Osteoblast (primary cell): Measurements from ENCODE around the gene TXLNB. TPM values are rescaled to one million over a fixed set of nuclear protein-coding genes. Genes with fewer than 3 reads are reported as not detected.
"Not testable (repeated sequence)": the region's sequence is repeated elsewhere in the genome, so short reads cannot be mapped to it uniquely, and the experiment has no call there.

Source experiments
- DNase-seq: peaks from one replicate; pipeline ENCODE4 v3.0.0; 2011; ENCODE audit warnings: low spot score, mixed read lengths; ENCODE audit not compliant: insufficient read length; ENCODE audit errors: missing footprints
- H2AFZ ChIP-seq: 2 replicates; pipeline ENCODE4 v1.6.0; 2011; ENCODE audit warnings: mild to moderate bottlenecking, low read length
- H3K27ac ChIP-seq: 2 replicates; pipeline ENCODE4 v1.5.1; 2011; ENCODE audit warnings: mild to moderate bottlenecking, low read depth, low read length, moderate library complexity
- H3K27me3 ChIP-seq: 2 replicates; pipeline ENCODE4 v1.6.0; 2012; ENCODE audit warnings: mild to moderate bottlenecking, control low read depth, inconsistent platforms, low read length, moderate library complexity; ENCODE audit not compliant: insufficient read depth
- H3K36me3 ChIP-seq: 2 replicates; pipeline ENCODE4 v1.5.1; 2011; ENCODE audit warnings: mild to moderate bottlenecking, low read length, control low read depth, moderate library complexity; ENCODE audit not compliant: insufficient read depth
- H3K4me1 ChIP-seq: 2 replicates; pipeline ENCODE4 v1.5.1; 2011; ENCODE audit warnings: mild to moderate bottlenecking, low read length, control low read depth, moderate library complexity; ENCODE audit not compliant: insufficient read depth
- H3K4me2 ChIP-seq: 2 replicates; pipeline ENCODE4 v1.6.0; 2011; ENCODE audit warnings: mild to moderate bottlenecking, low read length; ENCODE audit not compliant: insufficient read depth
- H3K4me3 ChIP-seq: fragments of 200-600 bp; sonication (generic); 3 replicates; pipeline ENCODE4 v1.5.1; 2012; ENCODE audit warnings: mild to moderate bottlenecking, low read length, inconsistent platforms; ENCODE audit not compliant: insufficient read depth
- H3K79me2 ChIP-seq: 2 replicates; pipeline ENCODE4 v1.6.0; 2012; ENCODE audit warnings: mild to moderate bottlenecking, low read length, control low read depth, inconsistent platforms; ENCODE audit not compliant: insufficient read depth
- H3K9me3 ChIP-seq: 2 replicates; pipeline ENCODE4 v1.5.1; 2011; ENCODE audit warnings: low read depth, low read length, control low read depth
- H4K20me1 ChIP-seq: 2 replicates; pipeline ENCODE4 v1.6.0; 2012; ENCODE audit warnings: mild to moderate bottlenecking, low read length, control low read depth; ENCODE audit not compliant: insufficient read depth
- CTCF ChIP-seq: IDR thresholded peaks from 2 replicates; pipeline ENCODE4 v1.5.1; 2011; ENCODE audit warnings: mild to moderate bottlenecking, low read depth, low read length, moderate library complexity; ENCODE audit errors: extremely low read depth
- total RNA-seq: library from RNA; depleted of rRNA; stranded (reverse); fragments of >200 nt; gene quantifications from 2 replicates; pipeline ENCODE4 v1.2.3, GENCODE V29; 2012

The TXLNB gene
- total RNA-seq, 1 donor, result 1.8 TPM

- H3K4me2 ChIP-seq, result no peak overlapping the region
- no peaks in the 10 kb centered on the region for H3K36me3 ChIP-seq
- no peaks in the 10 kb centered on the region for H4K20me1 ChIP-seq
- no peaks in the 10 kb centered on the region for H3K9me3 ChIP-seq
- no peaks in the 10 kb centered on the region for H3K79me2 ChIP-seq
- no peaks in the 10 kb centered on the region for H3K4me1 ChIP-seq
- H2AFZ ChIP-seq, result no peak overlapping the region
- no peak overlapping the region for H3K4me3 ChIP-seq
- H3K27me3 ChIP-seq, result no peaks in the 10 kb centered on the region
- DNase-seq, result no peak
- no peak for TF ChIP-seq CTCF
- no peak overlapping the region for H3K27ac ChIP-seq
These were observed 4.1 kb upstream of the TXLNB start for GRCh38 chr6:139295901-139296300.

DNA sequence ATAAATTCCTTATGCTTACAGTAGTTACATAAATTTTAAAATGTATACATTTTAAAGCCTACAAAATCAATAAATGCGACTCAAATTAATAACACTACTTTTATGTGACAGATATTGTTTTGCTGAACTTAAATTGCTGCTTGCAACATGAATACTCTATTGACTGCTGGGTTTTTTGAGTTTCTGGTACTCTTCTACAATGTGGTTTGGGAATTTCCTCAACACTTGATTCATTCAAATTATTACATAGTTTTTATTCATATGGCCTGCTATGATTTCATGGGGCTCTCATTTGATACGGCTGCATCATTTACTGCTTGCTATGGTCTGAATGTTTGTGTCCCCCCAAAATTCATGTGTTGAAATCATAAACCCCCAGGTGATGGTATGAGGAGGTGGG lies 2.3 kb upstream of the TXLNB start:
- H3K4me2 ChIP-seq, result no peak overlapping the region
- H3K27ac ChIP-seq, result no peak overlapping the region
- TF ChIP-seq CTCF, result no peak
- no peaks in the 10 kb centered on the region for H3K9me3 ChIP-seq
- H4K20me1 ChIP-seq, result no peaks in the 10 kb centered on the region
- no peak overlapping the region for H3K4me3 ChIP-seq
- no peaks in the 10 kb centered on the region for H3K79me2 ChIP-seq
- DNase-seq, result no peak
- no peaks in the 10 kb centered on the region for H3K27me3 ChIP-seq
- H3K36me3 ChIP-seq, result no peaks in the 10 kb centered on the region
- no peaks in the 10 kb centered on the region for H3K4me1 ChIP-seq
- no peak overlapping the region for H2AFZ ChIP-seq

- not testable (repeated sequence) for DNase-seq, H3K27me3 ChIP-seq, H3K4me2 ChIP-seq, H4K20me1 ChIP-seq, H3K27ac ChIP-seq, H3K4me3 ChIP-seq, H3K4me1 ChIP-seq, H3K36me3 ChIP-seq, H3K79me2 ChIP-seq, H3K9me3 ChIP-seq, H2AFZ ChIP-seq
These were observed 1.4 kb upstream of the TXLNB start for GRCh38 chr6:139293230-139293629.

- Histone ChIP-seq H3K36me3 (no peaks in the 10 kb centered on the region), H3K4me1 (no peaks in the 10 kb centered on the region), H3K79me2 (no peaks in the 10 kb centered on the region), H2AFZ (peak overlapping the region; percentile 48), H3K4me3 (no peak overlapping the region), H3K4me2 (no peak overlapping the region), H3K9me3 (no peaks in the 10 kb centered on the region), H4K20me1 (no peaks in the 10 kb centered on the region), H3K27ac (no peak overlapping the region), H3K27me3 (no peaks in the 10 kb centered on the region)
- no peak for DNase-seq
- TF ChIP-seq CTCF, result no peak
These were observed 949 bp downstream of the TXLNB start for GRCh38 chr6:139290787-139291311.
